GM12878 (cell line): ENCODE measurements around the gene ADPRS. TPM values are rescaled to one million over a fixed set of nuclear protein-coding genes. Genes with fewer than 3 reads are reported as not detected.

Experiments used
- ATAC-seq: fragments of 200-7000 bp; cut with Tn5 transposase; 3 replicates; pipeline ENCODE4 v1.9.1; 2020; ENCODE audit warnings: mild to moderate bottlenecking, moderate library complexity
- BruUV-seq: library from RNA; stranded (reverse); fragments of 400-500 nt; replicated peaks from 2 replicates; lab custom pipeline; 2021; lab: Mats Ljungman, UMichigan
- CTCF ChIA-PET: fragments of 300-600 bp; sonication (Branson Sonifier 250); formaldehyde crosslinking; extraction: SDS; loops from one replicate; lab custom pipeline; 2021; ENCODE audit warnings: inconsistent platforms; lab: Yijun Ruan, JAX
- POLR2A ChIA-PET: fragments of 350-600 bp; formaldehyde crosslinking; extraction: SDS; loops from one replicate; lab custom pipeline; 2021; ENCODE audit warnings: inconsistent platforms; lab: Charles Lee
- RAD21 ChIA-PET: fragments of 300-600 bp; sonication (Branson Sonifier 250); formaldehyde crosslinking; loops from one replicate; lab custom pipeline; 2023; ENCODE audit warnings: antibody characterized with exemption; ENCODE audit not compliant: unreplicated experiment; lab: Charles Lee
- SMC1A ChIA-PET: fragments of 300-600 bp; sonication (Branson Sonifier 250); formaldehyde crosslinking; loops from one replicate; lab custom pipeline; 2023; ENCODE audit not compliant: unreplicated experiment, uncharacterized antibody; lab: Charles Lee
- DNase-seq: peaks from one replicate; pipeline ENCODE4 v3.0.0-alpha.2; 2011; ENCODE audit warnings: low read depth, low spot score
- FAIRE-seq: peaks from 3 replicates; lab custom pipeline; 2011; peaks lifted over from hg19 to GRCh38; lab: Jason Lieb, UNC
- H2AFZ ChIP-seq: 2 replicates; pipeline ENCODE4 v1.6.0; 2011; ENCODE audit warnings: low read depth, low read length, control low read depth; ENCODE audit not compliant: control insufficient read depth
- H3K27ac ChIP-seq: 2 replicates; pipeline ENCODE4 v1.5.1; 2011; ENCODE audit warnings: control low read depth; ENCODE audit not compliant: control insufficient read depth, insufficient read depth
- H3K27me3 ChIP-seq, 2 experiments: replicated peaks in 1 of 2; 2 replicates each; pipeline versions ENCODE4 v1.6.0 to v1.6.1; 2011; ENCODE audit warnings: low read length in 1 of 2; ENCODE audit not compliant: control insufficient read depth in 2 of 2, insufficient read depth in 2 of 2
- H3K36me3 ChIP-seq, 2 experiments: 2 replicates each; pipeline ENCODE4 v1.5.1; 2011; ENCODE audit warnings: low read length in 1 of 2; ENCODE audit not compliant: control insufficient read depth in 2 of 2, insufficient read depth in 2 of 2
- H3K4me1 ChIP-seq: 2 replicates; pipeline ENCODE4 v1.6.1; 2011; ENCODE audit warnings: mild to moderate bottlenecking, low read length, moderate library complexity, mixed read lengths; ENCODE audit not compliant: control insufficient read depth, insufficient read depth
- H3K4me2 ChIP-seq: 2 replicates; pipeline ENCODE4 v1.6.0; 2011; ENCODE audit warnings: control low read depth; ENCODE audit not compliant: control insufficient read depth, insufficient read depth
- H3K4me3 ChIP-seq: fragments of 200-600 bp; sonication (generic); 2 replicates; pipeline ENCODE4 v1.5.1; 2016
- H3K79me2 ChIP-seq: 2 replicates; pipeline ENCODE4 v1.6.0; 2011; ENCODE audit warnings: low read length; ENCODE audit not compliant: control insufficient read depth, insufficient read depth
- H3K9ac ChIP-seq: 2 replicates; pipeline ENCODE4 v1.8.0; 2011; ENCODE audit warnings: low read length, control low read depth, mixed read lengths; ENCODE audit not compliant: control insufficient read depth, insufficient read depth
- H3K9me3 ChIP-seq: replicated peaks from 3 replicates; pipeline ENCODE4 v1.5.1; 2011; ENCODE audit warnings: mild to moderate bottlenecking, low read length; ENCODE audit not compliant: control insufficient read depth, insufficient read depth
- H4K20me1 ChIP-seq: 2 replicates; pipeline ENCODE4 v1.6.0; 2011; ENCODE audit not compliant: control insufficient read depth, insufficient read depth
- KAT2A ChIP-seq: conservative IDR thresholded peaks from 2 replicates; pipeline ENCODE4 v1.6.1; 2011; ENCODE audit warnings: low read depth, low read length; ENCODE audit not compliant: control insufficient read depth
- NR2C1 ChIP-seq: fragments of 450-650 bp; IDR thresholded peaks from 2 replicates; pipeline ENCODE4 v1.6.1; 2017; ENCODE audit warnings: antibody characterized with exemption, mild to moderate bottlenecking, moderate library complexity
- PKNOX1 ChIP-seq: fragments of 450-650 bp; IDR thresholded peaks from 2 replicates; pipeline ENCODE4 v1.6.1; 2016; ENCODE audit warnings: mild to moderate bottlenecking
- POU2F2 ChIP-seq: IDR thresholded peaks from 3 replicates; pipeline ENCODE4 v1.6.1; 2011; ENCODE audit warnings: low read depth, mild to moderate bottlenecking, low read length, borderline replicate concordance
- YBX1 ChIP-seq: fragments of 450-650 bp; IDR thresholded peaks from 2 replicates; pipeline ENCODE4 v1.6.1; 2016; ENCODE audit warnings: antibody characterized with exemption
- WGBS: methylation state at CpG from one replicate; pipeline ENCODE4 v1.1.6; 2016; ENCODE audit warnings: low lambda C conversion rate; ENCODE audit not compliant: insufficient replicate concordance, insufficient coverage; ENCODE audit errors: missing lambda C conversion rate; 5-methylcytosine and 5-hydroxymethylcytosine counted together
- in situ Hi-C: fragments of 300-500 bp; cut with MboI; formaldehyde crosslinking; loops from 9 replicates; pipeline ENCODE4 v1.14.3; 2018; ENCODE audit warnings: mixed read lengths
- intact Hi-C: fragments of 100-400 bp; cut with micrococcal nuclease; formaldehyde crosslinking; loops from one replicate; pipeline ENCODE4 v1.14.2; 2022; ENCODE audit not compliant: unreplicated experiment
- polyA plus RNA-seq, 11 experiments: library from polyadenylated mRNA; depleted of rRNA in 4 of 11; unstranded in 6 of 11; stranded (reverse) in 5 of 11; fragments of >200 nt; fragmentation: Nextera tagmentation in 4 of 11; fragmentation: Illumina TruSeq in 1 of 11; extraction: Ambion mirVana in 4 of 11; extraction: Trizol in 1 of 11; gene quantifications; 1 replicate in 1 of 11; 2 replicates in 10 of 11; pipeline versions ENCODE4 v1.2.1 to v1.2.3, GENCODE V29; 2011 to 2016; ENCODE audit warnings: inconsistent platforms in 2 of 11, missing spikeins in 2 of 11, low read depth in 1 of 11
- total RNA-seq, 4 experiments: library from RNA; depleted of rRNA in 3 of 4; stranded (reverse); fragments of >200 nt in 3 of 4; fragmentation: Illumina TruSeq in 1 of 4; extraction: Trizol in 1 of 4; gene quantifications; 2 replicates each; pipeline versions ENCODE4 v1.2.1 to v1.2.3, GENCODE V29; 2013 to 2021
- TF ChIP-seq, protein P1 (sequence below): fragments of 450-650 bp; IDR thresholded peaks from 2 replicates; pipeline ENCODE4 v1.6.1; 2017; ENCODE audit warnings: mild to moderate bottlenecking, low read depth, inconsistent platforms; ENCODE audit not compliant: poor library complexity, severe bottlenecking
- TF ChIP-seq, protein P2 (sequence below): IDR thresholded peaks from 2 replicates; pipeline ENCODE4 v1.6.1; 2012; ENCODE audit warnings: improper control_type of control experiment, low read depth, low read length; ENCODE audit not compliant: insufficient replicate concordance

Gene ADPRS
- total and polyA plus RNA-seq, 10 of the 15 experiments (the other 5 are each of a cell fraction or from before 2014, with no cell fraction given): 7.6 to 57.6 (median 39.1) TPM

DNA sequence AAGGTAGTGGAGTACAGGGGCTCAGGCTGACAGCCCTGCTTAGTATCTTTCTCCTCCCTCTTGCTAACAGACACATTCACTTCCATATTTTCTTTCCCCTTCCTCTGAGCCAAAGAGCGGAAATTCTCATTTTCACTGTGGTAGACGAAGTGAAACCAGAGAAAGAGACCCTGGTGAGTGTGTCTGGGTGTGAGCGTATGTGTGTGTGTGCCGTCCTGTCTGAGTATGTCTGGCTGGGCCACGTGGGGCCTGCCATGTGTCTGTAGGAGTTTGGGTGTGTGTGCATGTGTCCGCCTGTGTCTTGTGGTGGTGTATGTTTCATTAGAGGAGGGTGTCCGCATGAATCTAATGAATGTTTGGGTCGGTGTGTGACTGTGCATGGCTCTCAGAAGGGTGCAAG is 34.7 kb downstream of the ADPRS start (continued):
- no peak for TF ChIP-seq PKNOX1
- TF ChIP-seq, protein P1, sequence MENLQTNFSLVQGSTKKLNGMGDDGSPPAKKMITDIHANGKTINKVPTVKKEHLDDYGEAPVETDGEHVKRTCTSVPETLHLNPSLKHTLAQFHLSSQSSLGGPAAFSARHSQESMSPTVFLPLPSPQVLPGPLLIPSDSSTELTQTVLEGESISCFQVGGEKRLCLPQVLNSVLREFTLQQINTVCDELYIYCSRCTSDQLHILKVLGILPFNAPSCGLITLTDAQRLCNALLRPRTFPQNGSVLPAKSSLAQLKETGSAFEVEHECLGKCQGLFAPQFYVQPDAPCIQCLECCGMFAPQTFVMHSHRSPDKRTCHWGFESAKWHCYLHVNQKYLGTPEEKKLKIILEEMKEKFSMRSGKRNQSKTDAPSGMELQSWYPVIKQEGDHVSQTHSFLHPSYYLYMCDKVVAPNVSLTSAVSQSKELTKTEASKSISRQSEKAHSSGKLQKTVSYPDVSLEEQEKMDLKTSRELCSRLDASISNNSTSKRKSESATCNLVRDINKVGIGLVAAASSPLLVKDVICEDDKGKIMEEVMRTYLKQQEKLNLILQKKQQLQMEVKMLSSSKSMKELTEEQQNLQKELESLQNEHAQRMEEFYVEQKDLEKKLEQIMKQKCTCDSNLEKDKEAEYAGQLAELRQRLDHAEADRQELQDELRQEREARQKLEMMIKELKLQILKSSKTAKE: peak; percentile 61

- intact Hi-C loops: no loop called here
- Histone ChIP-seq H3K4me3 (no peak overlapping the region), H2AFZ (no peak overlapping the region), H3K4me1 (peaks cover 11% of the 10 kb centered on the region), H3K27ac (no peak overlapping the region), H3K79me2 (no peaks in the 10 kb centered on the region), H3K4me2 (no peak overlapping the region), H4K20me1 (no peaks in the 10 kb centered on the region; the same call in 1 of the 2 replicates), H3K27me3 (peaks cover 4 to 11% of the 10 kb centered on the region in 2 experiments; a peak in 3 of 4 replicates), H3K36me3 (no peaks in the 10 kb centered on the region), H3K9ac (no peak overlapping the region), H3K9me3 (no peaks in the 10 kb centered on the region)
- FAIRE-seq (no peak), ATAC-seq (no peak), DNase-seq (no peak)
- in situ Hi-C loops: no loop called here
- ChIA-PET SMC1A (no interaction called here), RAD21 (no interaction called here), CTCF (no interaction called here), POLR2A (no interaction called here)
- no peak for TF ChIP-seq KAT2A
- TF ChIP-seq POU2F2: no peak
- no peak for TF ChIP-seq NR2C1
- TF ChIP-seq, protein P2, sequence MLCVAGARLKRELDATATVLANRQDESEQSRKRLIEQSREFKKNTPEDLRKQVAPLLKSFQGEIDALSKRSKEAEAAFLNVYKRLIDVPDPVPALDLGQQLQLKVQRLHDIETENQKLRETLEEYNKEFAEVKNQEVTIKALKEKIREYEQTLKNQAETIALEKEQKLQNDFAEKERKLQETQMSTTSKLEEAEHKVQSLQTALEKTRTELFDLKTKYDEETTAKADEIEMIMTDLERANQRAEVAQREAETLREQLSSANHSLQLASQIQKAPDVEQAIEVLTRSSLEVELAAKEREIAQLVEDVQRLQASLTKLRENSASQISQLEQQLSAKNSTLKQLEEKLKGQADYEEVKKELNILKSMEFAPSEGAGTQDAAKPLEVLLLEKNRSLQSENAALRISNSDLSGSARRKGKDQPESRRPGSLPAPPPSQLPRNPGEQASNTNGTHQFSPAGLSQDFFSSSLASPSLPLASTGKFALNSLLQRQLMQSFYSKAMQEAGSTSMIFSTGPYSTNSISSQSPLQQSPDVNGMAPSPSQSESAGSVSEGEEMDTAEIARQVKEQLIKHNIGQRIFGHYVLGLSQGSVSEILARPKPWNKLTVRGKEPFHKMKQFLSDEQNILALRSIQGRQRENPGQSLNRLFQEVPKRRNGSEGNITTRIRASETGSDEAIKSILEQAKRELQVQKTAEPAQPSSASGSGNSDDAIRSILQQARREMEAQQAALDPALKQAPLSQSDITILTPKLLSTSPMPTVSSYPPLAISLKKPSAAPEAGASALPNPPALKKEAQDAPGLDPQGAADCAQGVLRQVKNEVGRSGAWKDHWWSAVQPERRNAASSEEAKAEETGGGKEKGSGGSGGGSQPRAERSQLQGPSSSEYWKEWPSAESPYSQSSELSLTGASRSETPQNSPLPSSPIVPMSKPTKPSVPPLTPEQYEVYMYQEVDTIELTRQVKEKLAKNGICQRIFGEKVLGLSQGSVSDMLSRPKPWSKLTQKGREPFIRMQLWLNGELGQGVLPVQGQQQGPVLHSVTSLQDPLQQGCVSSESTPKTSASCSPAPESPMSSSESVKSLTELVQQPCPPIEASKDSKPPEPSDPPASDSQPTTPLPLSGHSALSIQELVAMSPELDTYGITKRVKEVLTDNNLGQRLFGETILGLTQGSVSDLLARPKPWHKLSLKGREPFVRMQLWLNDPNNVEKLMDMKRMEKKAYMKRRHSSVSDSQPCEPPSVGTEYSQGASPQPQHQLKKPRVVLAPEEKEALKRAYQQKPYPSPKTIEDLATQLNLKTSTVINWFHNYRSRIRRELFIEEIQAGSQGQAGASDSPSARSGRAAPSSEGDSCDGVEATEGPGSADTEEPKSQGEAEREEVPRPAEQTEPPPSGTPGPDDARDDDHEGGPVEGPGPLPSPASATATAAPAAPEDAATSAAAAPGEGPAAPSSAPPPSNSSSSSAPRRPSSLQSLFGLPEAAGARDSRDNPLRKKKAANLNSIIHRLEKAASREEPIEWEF: no peak
- no peak for TF ChIP-seq YBX1
- 73% methylated on average over 25 of the region's 42 CpGs for WGBS
- no TSS peak for BruUV-seq
Measured at GRCh38 chr1:36124404-36125128, 35.9 kb downstream of the ADPRS start.
